GM12891 (cell line): ENCODE measurements around the gene ANO10.

ENCODE experiments used
- PAX5 ChIP-seq: IDR thresholded peaks from 2 replicates; pipeline ENCODE4 v1.6.1; 2011; ENCODE audit warnings: low read length, moderate library complexity, mild to moderate bottlenecking; ENCODE audit not compliant: insufficient read depth, severe bottlenecking
- POLR2A ChIP-seq: IDR thresholded peaks from 2 replicates; pipeline ENCODE4 v1.6.1; 2011; ENCODE audit warnings: low read depth, low read length, control low read depth
- POLR2AphosphoS5 ChIP-seq: IDR thresholded peaks from 2 replicates; pipeline ENCODE4 v1.6.1; 2011; ENCODE audit warnings: low read depth, low read length, control low read depth
- POU2F2 ChIP-seq: IDR thresholded peaks from 2 replicates; pipeline ENCODE4 v1.6.1; 2011; ENCODE audit warnings: low read depth, mild to moderate bottlenecking, control low read depth, low read length, moderate library complexity
- SPI1 ChIP-seq: IDR thresholded peaks from 2 replicates; pipeline ENCODE4 v1.6.1; 2011; ENCODE audit warnings: low read depth, low read length, control low read depth
- TAF1 ChIP-seq: IDR thresholded peaks from 2 replicates; pipeline ENCODE4 v1.6.1; 2011; ENCODE audit warnings: low read depth, low read length, control low read depth

DNA sequence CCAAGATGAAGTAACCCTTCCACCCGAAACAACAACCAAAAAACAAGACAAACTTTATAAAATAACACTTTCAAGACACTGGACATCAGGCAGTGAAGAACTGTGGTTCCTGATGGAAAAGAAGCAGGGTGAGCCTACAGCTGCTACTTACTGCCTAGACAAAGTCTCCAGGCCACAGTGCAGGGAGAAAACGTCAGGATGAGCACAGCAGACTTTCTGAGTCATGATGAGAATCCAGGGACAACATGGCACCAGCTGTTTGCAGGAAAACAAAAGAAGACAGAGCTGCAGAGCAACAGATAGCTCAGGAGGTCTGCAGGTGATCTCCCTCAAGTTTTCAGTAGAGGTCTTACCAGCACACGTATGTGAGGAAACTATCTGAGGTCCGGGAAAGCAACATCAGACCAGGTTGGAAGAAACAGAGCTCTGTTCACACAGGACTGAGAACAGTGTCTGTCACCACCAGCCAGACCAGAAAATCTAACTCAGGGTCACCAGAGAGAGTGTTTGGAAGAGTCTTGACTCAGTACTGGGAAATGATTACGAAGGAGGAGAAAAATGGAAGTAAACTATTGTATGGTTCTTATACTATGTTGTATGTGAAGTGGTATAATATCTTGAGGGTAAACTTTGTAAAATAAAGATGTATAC lies 108.9 kb downstream of the ANO10 start:
- no peak for TF ChIP-seq POLR2A
- no peak for TF ChIP-seq TAF1
- TF ChIP-seq POLR2AphosphoS5 = no peak
- TF ChIP-seq SPI1 = no peak
- TF ChIP-seq PAX5 = no peak
- no peak for TF ChIP-seq POU2F2
